Mucosa of descending colon (tissue), 3 donors: ENCODE measurements around the gene CHN2. TPM values are rescaled to one million over a fixed set of nuclear protein-coding genes. Genes with fewer than 3 reads are reported as not detected.
"Not testable (repeated sequence)": the region's sequence is repeated elsewhere in the genome, so short reads cannot be mapped to it uniquely, and the experiment has no call there.

Source experiments
- ATAC-seq: fragments of 200-7000 bp; cut with Tn5 transposase; one replicate; pipeline ENCODE4 v1.9.1; 2020; ENCODE audit warnings: mild to moderate bottlenecking, moderate library complexity
- DNase-seq, 3 donors: peaks; one replicate each; pipeline ENCODE4 v3.0.0-alpha.2; 2020
- H3K36me3 ChIP-seq: fragments of 200-600 bp; one replicate; pipeline ENCODE4 v1.8.0; 2021; ENCODE audit warnings: low read depth, mild to moderate bottlenecking
- H3K4me1 ChIP-seq: fragments of 200-600 bp; one replicate; pipeline ENCODE4 v1.8.0; 2021; ENCODE audit warnings: low read depth, mild to moderate bottlenecking
- H3K4me3 ChIP-seq: fragments of 200-600 bp; one replicate; pipeline ENCODE4 v1.8.0; 2021; ENCODE audit warnings: mild to moderate bottlenecking
- H3K9me3 ChIP-seq: fragments of 200-600 bp; one replicate; pipeline ENCODE4 v1.8.0; 2021; ENCODE audit warnings: mild to moderate bottlenecking
- CTCF ChIP-seq: fragments of 200-600 bp; IDR thresholded peaks from one replicate; pipeline ENCODE4 v1.8.0; 2022; ENCODE audit warnings: antibody characterized with exemption, mild to moderate bottlenecking
- intact Hi-C, 2 donors: fragments of 100-400 bp; cut with DNase I in 1 of 2; cut with micrococcal nuclease in 1 of 2; formaldehyde crosslinking; loops; one replicate each; pipeline versions ENCODE4 v1.11.0 to v1.11.1; 2022; cut with DNase I, micrococcal nuclease
- total RNA-seq, 3 donors: library from RNA; stranded (reverse); fragmentation: NEBNext Ultra II Directional in 2 of 3; extraction: Animal tissue kit (Norgen Biotek cat#: 25700) in 2 of 3; gene quantifications; one replicate each; pipeline versions ENCODE4 v1.2.1 to v1.2.4, GENCODE V29; 2021 to 2023
- donor health status: DM: no; HTN: no; CAD: no; lungs with moderate emphysema.
- donor health status: DM: no; HTN: no; CAD: no.
- donor health status: DM: no; HTN: yes; CAD: no.

CHN2 gene
- total RNA-seq, 3 donors from 2014 or later: 18.7 to 41.5 (median 27.6) TPM

- no peak for TF ChIP-seq CTCF
- DNase-seq (no peak), ATAC-seq (no peak)
- intact Hi-C loops: no loop called here
- H3K9me3 ChIP-seq: no peaks in the 10 kb centered on the region
- no peaks in the 10 kb centered on the region for H3K36me3 ChIP-seq
- no peaks in the 10 kb centered on the region for H3K4me1 ChIP-seq
- H3K4me3 ChIP-seq: no peak overlapping the region
These were observed 62.1 kb downstream of the CHN2 start for GRCh38 chr7:29256693-29257002.

- no peaks in the 10 kb centered on the region for H3K9me3 ChIP-seq
- intact Hi-C loops: no loop called here
- no peak for TF ChIP-seq CTCF
These were observed 64.4 kb downstream of the CHN2 start for GRCh38 chr7:29258951-29259350.

GRCh38 chr7:29262191-29262917 lies 67.8 kb downstream of the CHN2 start:
- DNase-seq: no peak
- no peak for ATAC-seq
- no peaks in the 10 kb centered on the region for H3K9me3 ChIP-seq
- no peaks in the 10 kb centered on the region for H3K4me1 ChIP-seq
- no peaks in the 10 kb centered on the region for H3K36me3 ChIP-seq
- no peak overlapping the region for H3K4me3 ChIP-seq
- TF ChIP-seq CTCF: no peak
- intact Hi-C loops: no loop called here

More at GRCh38 chr7:29258951-29259350, 64.4 kb downstream of the CHN2 start:
- Histone ChIP-seq H3K4me1 (no peaks in the 10 kb centered on the region), H3K4me3 (no peak overlapping the region), H3K36me3 (no peaks in the 10 kb centered on the region)
- no peak for ATAC-seq
- DNase-seq: no peak

GRCh38 chr7:29263601-29264207 lies 69.1 kb downstream of the CHN2 start:
- ATAC-seq, intact Hi-C loops, H3K36me3 ChIP-seq: not testable (repeated sequence)

GRCh38 chr7:29265208-29265923 lies 70.8 kb downstream of the CHN2 start:
- TF ChIP-seq CTCF: no peak
- DNase-seq: no peak
- H3K9me3 ChIP-seq: no peaks in the 10 kb centered on the region
- H3K4me1 ChIP-seq: no peaks in the 10 kb centered on the region
- no peak overlapping the region for H3K4me3 ChIP-seq
- H3K36me3 ChIP-seq: no peaks in the 10 kb centered on the region
- peak; percentile 19 for ATAC-seq
- intact Hi-C loops: no loop called here

More at GRCh38 chr7:29263601-29264207, 69.1 kb downstream of the CHN2 start:
- DNase-seq, H3K9me3 ChIP-seq, H3K4me1 ChIP-seq, H3K4me3 ChIP-seq: not testable (repeated sequence)

GRCh38 chr7:29269935-29270334 lies 75.4 kb downstream of the CHN2 start:
- H3K4me3 ChIP-seq: no peak overlapping the region
- TF ChIP-seq CTCF: no peak
- intact Hi-C loops: no loop called here
- ATAC-seq (no peak), DNase-seq (no peak)
- no peaks in the 10 kb centered on the region for H3K36me3 ChIP-seq
- no peaks in the 10 kb centered on the region for H3K9me3 ChIP-seq
- peaks cover 12% of the 10 kb centered on the region for H3K4me1 ChIP-seq
